HCT116 (cell line): ENCODE results near the gene ACYP1. TPM values are rescaled to one million over a fixed set of nuclear protein-coding genes. Genes with fewer than 3 reads are reported as not detected.

Experiments used
- ATAC-seq: fragments of 200-7000 bp; cut with Tn5 transposase; 2 replicates; pipeline ENCODE4 v1.9.1; 2020; ENCODE audit warnings: mild to moderate bottlenecking, moderate library complexity
- BruUV-seq: library from RNA; stranded (reverse); fragments of 400-500 nt; replicated peaks from 2 replicates; lab custom pipeline; 2021; lab: Mats Ljungman, UMichigan
- CTCF ChIA-PET: fragments of 300-600 bp; sonication (Branson Sonifier 250); formaldehyde crosslinking; loops from one replicate; lab custom pipeline; 2021; ENCODE audit warnings: antibody characterized with exemption; lab: Charles Lee
- POLR2A ChIA-PET: fragments of 300-600, 350-600 bp; sonication (Branson Sonifier 250); formaldehyde crosslinking; loops from one replicate; lab custom pipeline; 2021; ENCODE audit warnings: antibody characterized with exemption; lab: Charles Lee
- RAD21 ChIA-PET, 2 experiments: fragments of 300-600 bp; sonication (Branson Sonifier 250); formaldehyde crosslinking; loops; one replicate each; lab custom pipeline; 2023; ENCODE audit warnings: low total read pairs in 2 of 2; ENCODE audit not compliant: uncharacterized antibody in 2 of 2, unreplicated experiment in 2 of 2, low non-redundant PET in 1 of 2; lab: Charles Lee
- DNase-seq: peaks from one replicate; pipeline ENCODE4 v3.0.0-alpha.2; 2010; ENCODE audit warnings: low read depth, low spot score
- H2AFZ ChIP-seq: fragments of 200-600 bp; shearing (Covaris generic), sonication (generic); 2 replicates; pipeline ENCODE4 v1.6.1; 2017; ENCODE audit warnings: low read depth, mixed run types, mixed read lengths, antibody characterized with exemption, low read length; ENCODE audit not compliant: poor library complexity, severe bottlenecking
- H3K27ac ChIP-seq: 2 replicates; pipeline ENCODE4 v1.5.1; 2012; ENCODE audit warnings: low read depth, low read length
- H3K27me3 ChIP-seq: fragments of 200-600 bp; sonication (generic); 2 replicates; pipeline ENCODE4 v1.6.1; 2016; ENCODE audit warnings: mixed run types, low read length, mixed read lengths; ENCODE audit not compliant: insufficient read depth
- H3K36me3 ChIP-seq, 2 experiments: fragments of 200-500 bp in 1 of 2; fragments of 200-600 bp in 1 of 2; sonication (Bioruptor generic) in 1 of 2; sonication (generic) in 1 of 2; 2 replicates each; pipeline versions ENCODE4 v1.5.1 to v1.6.1; 2014 to 2016; ENCODE audit warnings: low read length in 2 of 2, inconsistent platforms in 1 of 2, mixed read lengths in 1 of 2, mixed run types in 1 of 2; ENCODE audit not compliant: insufficient read depth in 2 of 2, control insufficient read depth in 1 of 2
- H3K4me1 ChIP-seq, 2 experiments: fragments of 200-600 bp in 1 of 2; sonication (generic) in 1 of 2; 2 replicates each; pipeline versions ENCODE4 v1.5.1 to v1.6.1; 2012 to 2017; ENCODE audit warnings: low read length in 2 of 2, inconsistent platforms in 1 of 2, mild to moderate bottlenecking in 1 of 2, mixed read lengths in 1 of 2, mixed run types in 1 of 2, moderate library complexity in 1 of 2; ENCODE audit not compliant: insufficient read depth in 2 of 2, control insufficient read depth in 1 of 2
- H3K4me2 ChIP-seq: fragments of 200-600 bp; sonication (generic); 2 replicates; pipeline ENCODE4 v1.6.1; 2017; ENCODE audit warnings: mixed run types, low read length, mixed read lengths
- H3K4me3 ChIP-seq, 2 experiments: fragments of 200-600 bp in 1 of 2; sonication (generic) in 1 of 2; replicated peaks in 1 of 2; 2 replicates each; pipeline ENCODE4 v1.5.1; 2011 to 2016; ENCODE audit warnings: low read length in 2 of 2, control low read depth in 1 of 2, low read depth in 1 of 2, mild to moderate bottlenecking in 1 of 2, mixed read lengths in 1 of 2, mixed run types in 1 of 2
- H3K79me2 ChIP-seq: fragments of 200-600 bp; sonication (generic); 2 replicates; pipeline ENCODE4 v1.6.1; 2017; ENCODE audit warnings: mild to moderate bottlenecking, mixed run types, low read length, moderate library complexity, mixed read lengths; ENCODE audit not compliant: insufficient read depth
- H3K9ac ChIP-seq: fragments of 200-600 bp; sonication (generic); 2 replicates; pipeline ENCODE4 v1.6.1; 2016; ENCODE audit warnings: low read length, mixed read lengths
- H3K9me2 ChIP-seq: fragments of 200-600 bp; sonication (generic), shearing (Covaris generic); 2 replicates; pipeline ENCODE4 v1.6.1; 2017; ENCODE audit warnings: mixed run types, mild to moderate bottlenecking, moderate library complexity; ENCODE audit not compliant: insufficient read depth
- H3K9me3 ChIP-seq, 2 experiments: fragments of 200-500 bp in 1 of 2; fragments of 200-600 bp in 1 of 2; sonication (Bioruptor generic) in 1 of 2; sonication (generic) in 1 of 2; 2 replicates each; pipeline ENCODE4 v1.6.1; 2014 to 2017; ENCODE audit warnings: low read length in 2 of 2, mixed read lengths in 2 of 2, inconsistent platforms in 1 of 2, low read depth in 1 of 2, mild to moderate bottlenecking in 1 of 2, mixed run types in 1 of 2, moderate library complexity in 1 of 2; ENCODE audit not compliant: control insufficient read depth in 1 of 2, insufficient read depth in 1 of 2
- H4K20me1 ChIP-seq: fragments of 200-600 bp; sonication (generic), shearing (Covaris generic); 2 replicates; pipeline ENCODE4 v1.6.1; 2017; ENCODE audit warnings: mixed run types, mild to moderate bottlenecking, moderate library complexity; ENCODE audit not compliant: insufficient read depth
- ATF3 ChIP-seq: IDR thresholded peaks from 2 replicates; pipeline ENCODE4 v1.6.1; 2012
- CBX3 ChIP-seq: IDR thresholded peaks from 2 replicates; pipeline ENCODE4 v1.6.1; 2012; ENCODE audit warnings: low read depth
- CEBPB ChIP-seq: IDR thresholded peaks from 2 replicates; pipeline ENCODE4 v1.6.1; 2012; ENCODE audit warnings: low read depth
- CTCF ChIP-seq, 3 experiments: fragments of 200-600 bp in 1 of 3; sonication (generic) in 1 of 3; IDR thresholded peaks in 2 of 3; conservative IDR thresholded peaks in 1 of 3; 2 replicates each; pipeline ENCODE4 v1.5.1; 2012 to 2017; ENCODE audit warnings: low read depth in 2 of 3, low read length in 2 of 3, antibody characterized with exemption in 1 of 3, borderline replicate concordance in 1 of 3, control low read depth in 1 of 3, mild to moderate bottlenecking in 1 of 3, mixed read lengths in 1 of 3, mixed run types in 1 of 3, moderate library complexity in 1 of 3; ENCODE audit not compliant: insufficient read depth in 1 of 3
- EGR1 ChIP-seq: IDR thresholded peaks from 2 replicates; pipeline ENCODE4 v1.6.1; 2012; ENCODE audit warnings: low read depth
- ELF1 ChIP-seq: IDR thresholded peaks from 2 replicates; pipeline ENCODE4 v1.6.1; 2012; ENCODE audit warnings: low read depth, borderline replicate concordance
- EZH2phosphoT487 ChIP-seq: fragments of 200-600 bp; IDR thresholded peaks from 2 replicates; pipeline ENCODE4 v1.6.1; 2018; ENCODE audit warnings: antibody characterized with exemption, borderline replicate concordance
- FOSL1 ChIP-seq: IDR thresholded peaks from 2 replicates; pipeline ENCODE4 v1.6.1; 2012; ENCODE audit warnings: low read depth
- JUND ChIP-seq: IDR thresholded peaks from 2 replicates; pipeline ENCODE4 v1.6.1; 2012
- MAX ChIP-seq: IDR thresholded peaks from 2 replicates; pipeline ENCODE4 v1.6.1; 2012
- RAD21 ChIP-seq: IDR thresholded peaks from 2 replicates; pipeline ENCODE4 v1.6.1; 2012; ENCODE audit warnings: low read depth, mild to moderate bottlenecking
- REST ChIP-seq: IDR thresholded peaks from 2 replicates; pipeline ENCODE4 v1.6.1; 2012; ENCODE audit warnings: low read depth
- SIN3A ChIP-seq: IDR thresholded peaks from 2 replicates; pipeline ENCODE4 v1.6.1; 2012; ENCODE audit warnings: low read depth
- TCF7L2 ChIP-seq: IDR thresholded peaks from 2 replicates; pipeline ENCODE4 v1.7.0; 2011; ENCODE audit warnings: borderline replicate concordance, inconsistent platforms; ENCODE audit not compliant: insufficient read depth, insufficient read length; ENCODE audit errors: extremely low read depth
- ZBTB33 ChIP-seq: IDR thresholded peaks from 2 replicates; pipeline ENCODE4 v1.6.1; 2011; ENCODE audit warnings: mild to moderate bottlenecking, low read length, moderate library complexity; ENCODE audit not compliant: insufficient replicate concordance; ENCODE audit errors: extremely low read depth
- ZNF274 ChIP-seq: fragments of 200-500 bp; sonication (Bioruptor generic); IDR thresholded peaks from 2 replicates; pipeline ENCODE4 v1.6.1; 2014; ENCODE audit warnings: mild to moderate bottlenecking, low read depth, low read length, inconsistent platforms
- intact Hi-C: fragments of 100-400 bp; cut with micrococcal nuclease; formaldehyde crosslinking; loops from 2 replicates; pipeline ENCODE4 v1.10.0; 2022
- total RNA-seq: library from RNA; stranded (reverse); gene quantifications from one replicate; pipeline ENCODE4 v1.2.1, GENCODE V29; 2021; ENCODE audit not compliant: unreplicated experiment

ACYP1 gene
- total RNA-seq, 1 experiment from 2014 or later = 30.7 TPM

GRCh38 chr14:75101491-75101890 is 37.7 kb upstream of the ACYP1 start:
- CTCF ChIA-PET = no interaction called here
- no TSS peak for BruUV-seq

More at GRCh38 chr14:75101491-75101890, 37.7 kb upstream of the ACYP1 start:
- Histone ChIP-seq H3K36me3 (peaks cover 25 to 41% of the 10 kb centered on the region in 2 experiments; a peak in 3 of 4 replicates), H3K4me2 (no peak overlapping the region), H3K9ac (no peak overlapping the region), H4K20me1 (no peaks in the 10 kb centered on the region), H3K9me3 (no peaks in the 10 kb centered on the region), H3K79me2 (no peaks in the 10 kb centered on the region), H3K4me3 (no peak overlapping the region), H3K27me3 (no peaks in the 10 kb centered on the region), H2AFZ (no peak overlapping the region), H3K27ac (no peak overlapping the region), H3K9me2 (no peaks in the 10 kb centered on the region), H3K4me1 (no peaks in the 10 kb centered on the region)
- no peak for TF ChIP-seq FOSL1
- no peak for TF ChIP-seq ZNF274
- TF ChIP-seq SIN3A = no peak
- TF ChIP-seq CEBPB = no peak
- no peak for TF ChIP-seq EGR1
- no peak for TF ChIP-seq MAX
- TF ChIP-seq ZBTB33 = no peak
- TF ChIP-seq TCF7L2 = no peak
- TF ChIP-seq EZH2phosphoT487 = no peak
- TF ChIP-seq CBX3 = no peak
- TF ChIP-seq RAD21 = no peak
- no peak for TF ChIP-seq REST
- TF ChIP-seq JUND = no peak
- no peak for TF ChIP-seq ATF3
- no peak for TF ChIP-seq CTCF (IDR thresholded peaks at IDR 0.05 in 2 of 3, conservative IDR thresholded peaks at IDR 0.05 in 1 of 3; ENCODE audit: borderline replicate concordance in 1 of 3, insufficient read depth in 1 of 3, low read depth in 2 of 3, low read length in 2 of 3)
- no peak for TF ChIP-seq ELF1
- RAD21 ChIA-PET = no interaction called here
- no peak for DNase-seq
- POLR2A ChIA-PET = no interaction called here
- no peak for ATAC-seq
- intact Hi-C loops = no loop called here
